CD4-positive, alpha-beta T cell (primary cell): Measurements from ENCODE around the gene CRLF3. TPM values are rescaled to one million over a fixed set of nuclear protein-coding genes. Genes with fewer than 3 reads are reported as not detected.
A peak's percentile ranks its signal among the peaks of the same experiment; 100 is the strongest.

Experiments
- ATAC-seq: fragments of 200-7000 bp; cut with Tn5 transposase; one replicate; pipeline ENCODE4 v1.10.0; 2022; ENCODE audit warnings: mild to moderate bottlenecking; ENCODE audit not compliant: poor library complexity
- CTCF ChIA-PET: fragments of 350-600 bp; sonication (Branson Sonifier 250); formaldehyde crosslinking; loops from one replicate; lab custom pipeline; 2021; ENCODE audit warnings: antibody characterized with exemption, inconsistent platforms; lab: Charles Lee
- POLR2A ChIA-PET: fragments of 350-600 bp; sonication (Branson Sonifier 250); formaldehyde crosslinking; loops from one replicate; lab custom pipeline; 2021; ENCODE audit warnings: antibody characterized with exemption, inconsistent platforms; lab: Charles Lee
- DNase-seq, 14 experiments: peaks; one replicate each; pipeline ENCODE4 v3.0.0-alpha.2; 2013 to 2020; ENCODE audit warnings: mixed read lengths in 2 of 14
- H3K27ac ChIP-seq, 2 donors: one replicate each; pipeline versions ENCODE4 v1.5.1 to v1.7.0; 2013; ENCODE audit warnings: low read length in 2 of 2, low read depth in 1 of 2, mild to moderate bottlenecking in 1 of 2
- H3K27me3 ChIP-seq, 2 experiments: 1 replicate in 1 of 2; 2 replicates in 1 of 2; pipeline versions ENCODE4 v1.6.1 to v1.7.0; 2013; ENCODE audit warnings: low read length in 2 of 2, control low read depth in 1 of 2, mild to moderate bottlenecking in 1 of 2, moderate library complexity in 1 of 2; ENCODE audit not compliant: insufficient read depth in 2 of 2, control insufficient read depth in 1 of 2
- H3K36me3 ChIP-seq: one replicate; pipeline ENCODE4 v1.6.1; 2013; ENCODE audit warnings: low read length, control low read depth; ENCODE audit not compliant: insufficient read depth
- H3K4me1 ChIP-seq: one replicate; pipeline ENCODE4 v1.6.1; 2013; ENCODE audit warnings: low read length, control low read depth; ENCODE audit not compliant: insufficient read depth
- H3K4me3 ChIP-seq: one replicate; pipeline ENCODE4 v1.5.1; 2013; ENCODE audit warnings: mild to moderate bottlenecking, low read length, moderate library complexity
- H3K9me3 ChIP-seq, 2 experiments: 1 replicate in 1 of 2; 2 replicates in 1 of 2; pipeline versions ENCODE4 v1.6.1 to v1.7.0; 2013; ENCODE audit warnings: low read length in 2 of 2, mild to moderate bottlenecking in 2 of 2, control low read depth in 1 of 2, moderate library complexity in 1 of 2; ENCODE audit not compliant: control insufficient read depth in 1 of 2, insufficient read depth in 1 of 2
- H3K27ac Mint-ChIP-seq: one replicate; pipeline ENCODE4 v1.8.0; 2020; ENCODE audit warnings: mixed read lengths
- H3K27me3 Mint-ChIP-seq: one replicate; pipeline ENCODE4 v1.8.0; 2021; ENCODE audit warnings: mixed read lengths
- H3K36me3 Mint-ChIP-seq: one replicate; pipeline ENCODE4 v1.8.0; 2021; ENCODE audit warnings: low read depth, mixed read lengths
- H3K4me1 Mint-ChIP-seq: one replicate; pipeline ENCODE4 v1.8.0; 2021; ENCODE audit warnings: low read depth, mixed read lengths
- H3K4me3 Mint-ChIP-seq: one replicate; pipeline ENCODE4 v1.8.0; 2020; ENCODE audit warnings: mild to moderate bottlenecking, mixed read lengths
- H3K9me3 Mint-ChIP-seq: one replicate; pipeline ENCODE4 v1.8.0; 2020; ENCODE audit warnings: mixed read lengths
- CTCF ChIP-seq: fragments of 200-600 bp; IDR thresholded peaks from one replicate; pipeline ENCODE4 v1.8.0; 2022; ENCODE audit warnings: antibody characterized with exemption, mild to moderate bottlenecking
- intact Hi-C, 2 experiments: fragments of 100-400 bp; cut with DNase I in 1 of 2; cut with micrococcal nuclease in 1 of 2; formaldehyde crosslinking; loops; one replicate each; pipeline versions ENCODE4 v1.15.1 to v1.9.0; 2023 to 2025; cut with DNase I, micrococcal nuclease
- total RNA-seq, 174 experiments: library from RNA in 2 of 174; stranded (reverse) in 2 of 174; gene quantifications; one replicate each; pipeline ENCODE4 v1.2.3 and lab custom pipeline; 2021 to 2026

CRLF3 gene
- total RNA-seq, 2 experiments from 2014 or later: 60.9 to 62.9 TPM

- DNase-seq (peak in 7 of 14 experiments; percentile 24 to 88 (median 54)), ATAC-seq (peak; percentile 90)
- H3K27me3 Mint-ChIP-seq: no peaks in the 10 kb centered on the region
- no peaks in the 10 kb centered on the region for H3K9me3 Mint-ChIP-seq
- TF ChIP-seq CTCF: no peak
- Histone ChIP-seq H3K4me3 (peak overlapping the region; percentile 38), H3K4me1 (peaks cover 62% of the 10 kb centered on the region), H3K36me3 (peaks cover 25% of the 10 kb centered on the region), H3K27ac (peak overlapping the region; percentile 70 to 81), H3K27me3 (no peaks in the 10 kb centered on the region), H3K9me3 (no peaks in the 10 kb centered on the region)
- POLR2A ChIA-PET: interaction anchor here (0.6 to 7.9 kb wide), 11 partner anchors 8 to 332 kb away, joined by 3 to 289 read pairs (median 4); partner anchors contain the start of genes ATAD5, CRLF3, GOSR1 and TEFM
- peaks cover 63% of the 10 kb centered on the region for H3K36me3 Mint-ChIP-seq
- peak overlapping the region; percentile 89 for H3K4me3 Mint-ChIP-seq
- CTCF ChIA-PET: interaction anchor here (1.1 to 11.7 kb wide), 4 partner anchors 9 to 94 kb away, joined by 3 to 160 read pairs (median 3); partner anchors contain the start of genes ATAD5 and CRLF3
- peak overlapping the region; percentile 99 for H3K27ac Mint-ChIP-seq
- intact Hi-C loops: loop anchor here in 1 of 2 experiments (1.0 kb wide), 1 partner anchor 15 kb away; the partner anchor contains the start of gene CRLF3
- H3K4me1 Mint-ChIP-seq: peaks cover 77% of the 10 kb centered on the region
Measured at GRCh38 chr17:30808785-30809286, 15.7 kb downstream of the CRLF3 start.

DNA sequence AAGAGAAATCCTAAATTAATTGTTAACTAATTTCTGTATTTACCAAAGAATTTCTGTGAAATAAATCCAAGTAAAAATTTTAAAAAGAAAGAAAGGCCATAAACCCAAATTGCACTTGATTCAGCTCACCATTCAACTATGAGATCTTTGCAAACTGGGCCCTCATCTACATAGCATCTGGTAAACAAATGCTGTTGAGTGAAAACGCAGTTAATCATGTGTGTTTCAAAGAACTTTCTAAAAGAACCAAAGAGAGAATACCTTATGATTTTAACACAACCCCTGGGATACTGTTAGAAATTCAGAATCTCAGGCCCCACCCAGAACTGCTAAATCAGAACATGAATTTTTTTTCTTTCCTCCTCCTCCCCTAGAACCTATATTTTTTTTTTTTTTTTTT is 16.6 kb downstream of the CRLF3 start:
- ChIA-PET CTCF (interaction anchor here (1.4 to 11.7 kb wide), 2 partner anchors 8 to 16 kb away, joined by 3 to 160 read pairs; partner anchors contain the start of gene CRLF3), POLR2A (interaction anchor here (0.6 to 7.9 kb wide), 3 partner anchors 14 to 457 kb away, joined by 3 to 289 read pairs (median 15); partner anchors contain the start of genes ATAD5 and CRLF3)
- Mint-ChIP-seq H3K27ac (peak overlapping the region; percentile 99), H3K4me1 (peaks cover 75% of the 10 kb centered on the region), H3K27me3 (no peaks in the 10 kb centered on the region), H3K9me3 (no peaks in the 10 kb centered on the region), H3K4me3 (peak overlapping the region; percentile 89), H3K36me3 (peaks cover 64% of the 10 kb centered on the region)
- Histone ChIP-seq H3K4me3 (peak overlapping the region; percentile 38), H3K27me3 (no peaks in the 10 kb centered on the region), H3K9me3 (no peaks in the 10 kb centered on the region), H3K36me3 (peaks cover 35% of the 10 kb centered on the region), H3K27ac (peak overlapping the region; percentile 29 to 40), H3K4me1 (peaks cover 59% of the 10 kb centered on the region)
- DNase-seq (no peak), ATAC-seq (no peak)
- no peak for TF ChIP-seq CTCF
- intact Hi-C loops: loop anchor here in 1 of 2 experiments (2.0 kb wide), 1 partner anchor 17 kb away; the partner anchor contains the start of gene CRLF3

GRCh38 chr17:30805944-30806456 is 18.5 kb downstream of the CRLF3 start:
- H3K4me1 Mint-ChIP-seq: peaks cover 69% of the 10 kb centered on the region
- peak; percentile 61 for TF ChIP-seq CTCF
- H3K4me3 Mint-ChIP-seq: peak overlapping the region; percentile 83
- intact Hi-C loops: loop anchor here (1.0 to 2.0 kb wide), 2 partner anchors 19 to 20 kb away; partner anchors contain the start of gene CRLF3 (in 1 of the 2)
- CTCF ChIA-PET: interaction anchor here (0.6 to 11.7 kb wide), 3 partner anchors 11 to 26 kb away, joined by 4 to 160 read pairs (median 4); partner anchors contain the start of genes ATAD5 and CRLF3
- no peak overlapping the region for H3K27ac ChIP-seq
- H3K36me3 ChIP-seq: peaks cover 50% of the 10 kb centered on the region
- H3K4me1 ChIP-seq: peaks cover 44% of the 10 kb centered on the region
- no peaks in the 10 kb centered on the region for H3K27me3 ChIP-seq
- no peaks in the 10 kb centered on the region for H3K9me3 ChIP-seq
- no peak overlapping the region for H3K4me3 ChIP-seq
- no peaks in the 10 kb centered on the region for H3K9me3 Mint-ChIP-seq
- peak in 3 of 14 experiments; percentile 41 to 49 (median 44) for DNase-seq
- ATAC-seq: no peak
- peaks cover 73% of the 10 kb centered on the region for H3K36me3 Mint-ChIP-seq
- peak overlapping the region; percentile 99 for H3K27ac Mint-ChIP-seq
- POLR2A ChIA-PET: interaction anchor here (1.1 to 7.9 kb wide), 4 partner anchors 9 to 410 kb away, joined by 3 to 289 read pairs (median 4); partner anchors contain the start of genes ATAD5 and CRLF3
- H3K27me3 Mint-ChIP-seq: no peaks in the 10 kb centered on the region
